ENCODE data around the gene ITGAV.

- no peak for TF ChIP-seq POLR2AphosphoS5 (IDR thresholded peaks at IDR 0.05)
- no peak for TF ChIP-seq CTCF (IDR thresholded peaks at IDR 0.05)
- TF ChIP-seq POLR2A (IDR thresholded peaks at IDR 0.05) = no peak
- TF ChIP-seq EP300 (IDR thresholded peaks at IDR 0.05) = no peak
Observed at GRCh38 chr2:186721956-186722355, 132.1 kb downstream of the ITGAV start.

Measured in suprapubic skin (tissue), 4 donors.